Measurements from ENCODE around the gene MLKL.

DNA sequence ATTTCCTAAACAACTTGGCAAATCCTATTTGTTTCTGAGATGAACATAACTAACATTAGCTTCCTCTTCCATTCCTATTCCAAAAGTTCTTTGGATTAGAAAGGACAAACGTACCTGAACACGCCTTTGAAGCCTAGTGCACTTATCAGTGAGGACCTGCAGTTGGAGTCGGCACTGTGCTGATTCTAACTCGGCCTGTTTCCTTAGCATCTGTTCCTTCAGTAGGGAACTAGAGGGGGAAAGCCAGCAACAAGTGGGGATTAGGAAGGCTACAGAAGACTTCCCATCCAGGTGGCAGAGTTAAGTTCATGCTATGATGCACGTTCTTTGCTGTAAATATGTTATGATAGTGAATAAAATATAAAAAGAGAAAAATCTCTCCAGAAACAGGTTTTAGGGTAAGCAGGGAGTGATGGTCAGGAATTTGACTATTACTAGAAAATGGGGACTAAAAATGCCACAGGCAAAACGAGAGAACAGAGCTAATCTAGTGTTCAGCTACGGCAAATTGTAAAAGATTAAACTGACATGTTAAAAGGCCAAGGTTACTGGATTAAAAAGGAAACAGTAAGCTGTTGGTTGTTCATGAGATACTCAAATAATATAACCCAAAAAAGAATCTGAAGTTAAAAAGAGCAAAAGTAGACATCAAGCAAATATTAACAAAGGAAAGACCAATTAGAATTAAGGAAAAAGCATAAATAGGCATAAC is 62.8 kb downstream of the MLKL start:
- TF ChIP-seq, protein P1, sequence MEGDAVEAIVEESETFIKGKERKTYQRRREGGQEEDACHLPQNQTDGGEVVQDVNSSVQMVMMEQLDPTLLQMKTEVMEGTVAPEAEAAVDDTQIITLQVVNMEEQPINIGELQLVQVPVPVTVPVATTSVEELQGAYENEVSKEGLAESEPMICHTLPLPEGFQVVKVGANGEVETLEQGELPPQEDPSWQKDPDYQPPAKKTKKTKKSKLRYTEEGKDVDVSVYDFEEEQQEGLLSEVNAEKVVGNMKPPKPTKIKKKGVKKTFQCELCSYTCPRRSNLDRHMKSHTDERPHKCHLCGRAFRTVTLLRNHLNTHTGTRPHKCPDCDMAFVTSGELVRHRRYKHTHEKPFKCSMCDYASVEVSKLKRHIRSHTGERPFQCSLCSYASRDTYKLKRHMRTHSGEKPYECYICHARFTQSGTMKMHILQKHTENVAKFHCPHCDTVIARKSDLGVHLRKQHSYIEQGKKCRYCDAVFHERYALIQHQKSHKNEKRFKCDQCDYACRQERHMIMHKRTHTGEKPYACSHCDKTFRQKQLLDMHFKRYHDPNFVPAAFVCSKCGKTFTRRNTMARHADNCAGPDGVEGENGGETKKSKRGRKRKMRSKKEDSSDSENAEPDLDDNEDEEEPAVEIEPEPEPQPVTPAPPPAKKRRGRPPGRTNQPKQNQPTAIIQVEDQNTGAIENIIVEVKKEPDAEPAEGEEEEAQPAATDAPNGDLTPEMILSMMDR (IDR thresholded peaks at IDR 0.05): no peak
- no peak for TF ChIP-seq POLR2A (IDR thresholded peaks at IDR 0.05)

Data from breast epithelium (tissue), 3 donors.